ENCODE results near the gene HNMT. TPM values are rescaled to one million over a fixed set of nuclear protein-coding genes. Genes with fewer than 3 reads are reported as not detected.

The HNMT gene
- total and polyA plus RNA-seq, 2 of the 8 experiments (the other 6 are each of a cell fraction or from before 2014, with no cell fraction given): 1.6 to 3.6 TPM

DNA sequence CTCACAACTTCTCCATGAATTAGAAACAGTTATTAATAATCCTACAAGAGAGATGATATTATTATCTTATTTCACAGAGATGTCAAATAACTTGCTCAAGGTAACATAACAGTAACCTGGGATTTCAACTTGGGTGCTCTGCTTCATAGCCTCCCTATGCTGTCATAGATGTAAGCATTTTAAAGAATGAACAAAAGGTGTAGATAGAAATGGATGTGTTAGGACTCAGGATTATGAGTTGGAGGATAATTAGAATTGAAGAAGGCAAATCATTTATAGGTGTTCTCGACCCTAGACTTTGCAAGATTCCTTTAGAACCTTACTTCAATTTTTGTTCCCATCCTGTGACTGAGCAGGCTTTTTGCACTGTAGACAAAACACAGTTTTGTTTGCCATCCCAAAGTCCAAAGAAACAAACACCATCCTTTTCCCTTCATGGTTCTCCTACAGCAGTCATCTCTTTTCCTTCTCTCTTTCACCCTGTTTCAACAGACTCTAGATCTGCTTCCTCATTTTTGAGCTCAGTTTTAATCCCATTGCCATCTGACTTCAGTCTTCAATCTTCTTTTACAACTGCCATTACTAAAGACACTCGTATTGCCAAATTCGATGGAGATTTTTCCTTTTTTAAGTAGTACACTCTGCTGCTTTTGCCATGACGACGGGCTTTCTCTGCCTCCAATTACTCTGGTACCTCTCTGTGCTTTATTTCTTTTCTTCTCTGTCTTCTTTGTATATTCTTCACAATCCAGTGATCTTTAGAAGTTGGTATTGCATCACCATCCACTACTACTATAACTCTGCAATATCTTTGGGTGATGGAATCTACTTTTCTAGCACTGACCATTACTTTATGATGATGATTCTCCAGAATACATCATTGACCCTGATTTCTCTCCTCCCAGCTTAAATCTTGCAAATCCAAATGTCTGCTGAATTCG is 4.5 kb downstream of the HNMT start:
- H3K14ac ChIP-seq (ENCODE audit: insufficient read length): no peak overlapping the region
- no peaks in the 10 kb centered on the region for H3K9me3 ChIP-seq (ENCODE audit: insufficient read depth in 2 of 2, low read depth in 1 of 2, low read length in 1 of 2)
- FAIRE-seq (no peak), DNase-seq (ENCODE audit: low read depth in 1 of 2, low spot score in 2 of 2) (no peak)
- no peak overlapping the region for H2BK12ac ChIP-seq (ENCODE audit: low read depth, low read length)
- no peak overlapping the region for H3K4ac ChIP-seq (replicated peaks; ENCODE audit: insufficient read length, low read depth, low read length)
- no peak overlapping the region for H2BK5ac ChIP-seq (ENCODE audit: low read depth, low read length)
- WGBS, 2 experiments (ENCODE audit: extremely low coverage in 1 of 2, insufficient coverage in 1 of 2, insufficient read length in 1 of 2, insufficient replicate concordance in 2 of 2, low coverage in 1 of 2, low lambda C conversion rate in 2 of 2, missing lambda C conversion rate in 1 of 2): 86% methylated on average over 6 of the region's 6 CpGs; no CpG with 5 or more reads in 1 of the 2 experiments
- H3K79me1 ChIP-seq (ENCODE audit: low read depth, low read length): no peaks in the 10 kb centered on the region
- ChIA-PET CTCF (ENCODE audit: partially characterized antibody) (interaction anchor here (1.5 kb wide), 1 partner anchor 13 kb away, joined by 4 read pairs; no protein-coding TSS in a partner anchor), POLR2A (ENCODE audit: partially characterized antibody) (no interaction called here)
- H3K56ac ChIP-seq (replicated peaks; ENCODE audit: insufficient read length, low read depth, low read length): no peak overlapping the region
- H3K23me2 ChIP-seq (ENCODE audit: low read depth, low read length): no peaks in the 10 kb centered on the region
- H3K18ac ChIP-seq (ENCODE audit: extremely low read depth, low read length): no peak overlapping the region
- no peak overlapping the region for H3K9ac ChIP-seq (replicated peaks in 1 of 4; ENCODE audit: extremely low read depth in 1 of 4, low read depth in 3 of 4, low read length in 3 of 4)
- no peak overlapping the region for H4K91ac ChIP-seq (replicated peaks; ENCODE audit: insufficient read length, low read length)
- no peak overlapping the region for H2BK120ac ChIP-seq (replicated peaks; ENCODE audit: low read depth, low read length)
- H2BK20ac ChIP-seq (ENCODE audit: low read length): no peak overlapping the region
- no peak overlapping the region for H3K23ac ChIP-seq (ENCODE audit: insufficient read length)
- H4K5ac ChIP-seq (ENCODE audit: insufficient read length, low read depth, low read length): no peak overlapping the region
- H3K4me1 ChIP-seq (replicated peaks in 1 of 4; ENCODE audit: control insufficient read depth in 3 of 4, insufficient read depth in 4 of 4, low read length in 3 of 4): peaks cover 0 to 9% (median 4%) of the 10 kb centered on the region in 4 experiments; a peak in 5 of 7 replicates
- H4K20me1 ChIP-seq (replicated peaks in 1 of 2; ENCODE audit: control insufficient read depth in 1 of 2, insufficient read depth in 2 of 2, low read length in 2 of 2): no peaks in the 10 kb centered on the region
- H3K79me2 ChIP-seq (ENCODE audit: control insufficient read depth in 1 of 2, insufficient read depth in 2 of 2, low read length in 2 of 2): no peaks in the 10 kb centered on the region
- H4K8ac ChIP-seq (ENCODE audit: extremely low read depth, insufficient read depth, low read length): no peak overlapping the region
- H2AK5ac ChIP-seq (ENCODE audit: low read depth, low read length): no peak overlapping the region
- no peaks in the 10 kb centered on the region for H3K27me3 ChIP-seq (replicated peaks in 1 of 4; ENCODE audit: control insufficient read depth in 3 of 4, extremely low read depth in 1 of 4, insufficient read depth in 3 of 4, low read length in 3 of 4)
- H3K27ac ChIP-seq (ENCODE audit: low read depth, low read length): no peak overlapping the region
- no peak overlapping the region for H2BK15ac ChIP-seq (ENCODE audit: low read length)
- no peak overlapping the region for H2AFZ ChIP-seq (ENCODE audit: low read length)
- H3K4me3 ChIP-seq (ENCODE audit: extremely low read depth in 1 of 4, insufficient read depth in 2 of 4, low read depth in 3 of 4, low read length in 4 of 4): no peak overlapping the region
- H3K36me3 ChIP-seq (ENCODE audit: control insufficient read depth in 2 of 4, insufficient read depth in 4 of 4, low read length in 3 of 4): no peaks in the 10 kb centered on the region
- H3K4me2 ChIP-seq (ENCODE audit: insufficient read depth in 1 of 2, low read depth in 2 of 2, low read length in 2 of 2): no peak overlapping the region
